Activated CD4-positive, alpha-beta T cell treated with anti-CD3 and anti-CD28 coated beads for 24 hours (primary cell): ENCODE measurements around the gene PYGM.
A peak's percentile ranks its signal among the peaks of the same experiment; 100 is the strongest.

Experiments used
- DNase-seq, 2 donors: peaks; one replicate each; pipeline ENCODE4 v3.0.0-alpha.2; 2020; ENCODE audit warnings: low read depth in 2 of 2

PYGM gene

DNA sequence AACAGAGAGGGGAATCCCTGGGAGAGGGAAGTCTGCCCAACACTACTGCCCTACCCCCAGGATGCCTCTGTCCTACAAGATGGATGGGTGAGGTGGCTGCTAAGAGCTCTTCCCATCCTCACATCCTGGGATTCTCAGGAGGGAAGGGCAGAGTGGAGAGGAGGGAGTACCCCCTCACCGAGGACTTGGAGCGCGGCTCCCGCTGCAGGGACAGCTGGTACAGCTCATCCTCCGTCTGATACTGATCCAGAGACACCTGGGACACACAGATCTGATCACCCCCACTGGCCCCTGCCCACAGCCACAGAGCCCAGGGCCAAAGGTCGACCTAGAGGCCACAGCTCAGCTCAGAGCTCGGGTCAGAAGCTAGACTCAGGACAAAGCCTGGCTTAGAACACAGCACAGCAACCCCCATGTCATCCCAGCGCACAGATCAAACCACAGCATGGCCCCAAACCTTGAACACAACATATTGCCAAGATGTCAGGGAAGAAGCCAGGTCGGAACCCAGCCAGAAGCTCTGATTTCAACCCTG, 24.0 kb downstream of the PYGM start:
- no peak for DNase-seq

GRCh38 chr11:64734811-64735724, 24.7 kb downstream of the PYGM start:
- no peak for DNase-seq

- no peak for DNase-seq
Measured at GRCh38 chr11:64731601-64732000, 28.2 kb downstream of the PYGM start.

GRCh38 chr11:64729851-64730382, 29.9 kb downstream of the PYGM start:
- no peak for DNase-seq

DNA sequence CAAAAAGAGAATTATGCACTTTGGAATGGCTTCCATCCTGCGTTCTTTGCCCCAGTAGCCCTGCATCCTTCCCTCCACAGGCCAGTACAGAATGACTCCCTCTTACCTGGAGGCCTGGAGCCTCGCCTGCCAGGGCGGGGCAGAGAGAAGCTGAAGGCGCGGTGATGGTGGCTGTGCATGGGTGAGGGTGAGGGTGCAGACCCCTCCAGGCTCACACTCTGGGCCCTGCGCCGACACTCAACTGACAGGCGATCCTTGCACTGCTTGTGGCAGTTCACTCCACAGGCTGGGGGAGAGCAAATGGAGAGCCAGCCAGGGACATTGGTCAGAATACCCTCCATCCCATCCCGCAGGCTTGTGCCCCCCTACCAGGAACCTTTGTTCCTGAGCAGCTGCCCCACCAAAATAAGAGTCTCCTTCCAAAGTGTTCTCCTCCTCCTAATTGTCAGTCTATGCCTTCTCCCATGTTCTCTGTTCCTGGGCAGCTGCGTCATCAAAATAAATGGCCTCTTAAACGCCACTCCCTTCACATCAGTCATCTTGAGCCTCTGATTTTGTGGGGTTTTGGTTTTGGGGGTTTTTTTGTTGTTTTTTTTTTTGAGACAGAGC, 30.9 kb downstream of the PYGM start:
- DNase-seq: no peak

GRCh38 chr11:64726867-64727530, 32.8 kb downstream of the PYGM start:
- DNase-seq: no peak

GRCh38 chr11:64726211-64726641, 33.5 kb downstream of the PYGM start:
- DNase-seq: no peak

GRCh38 chr11:64724863-64725532, 34.8 kb downstream of the PYGM start:
- no peak for DNase-seq

DNA sequence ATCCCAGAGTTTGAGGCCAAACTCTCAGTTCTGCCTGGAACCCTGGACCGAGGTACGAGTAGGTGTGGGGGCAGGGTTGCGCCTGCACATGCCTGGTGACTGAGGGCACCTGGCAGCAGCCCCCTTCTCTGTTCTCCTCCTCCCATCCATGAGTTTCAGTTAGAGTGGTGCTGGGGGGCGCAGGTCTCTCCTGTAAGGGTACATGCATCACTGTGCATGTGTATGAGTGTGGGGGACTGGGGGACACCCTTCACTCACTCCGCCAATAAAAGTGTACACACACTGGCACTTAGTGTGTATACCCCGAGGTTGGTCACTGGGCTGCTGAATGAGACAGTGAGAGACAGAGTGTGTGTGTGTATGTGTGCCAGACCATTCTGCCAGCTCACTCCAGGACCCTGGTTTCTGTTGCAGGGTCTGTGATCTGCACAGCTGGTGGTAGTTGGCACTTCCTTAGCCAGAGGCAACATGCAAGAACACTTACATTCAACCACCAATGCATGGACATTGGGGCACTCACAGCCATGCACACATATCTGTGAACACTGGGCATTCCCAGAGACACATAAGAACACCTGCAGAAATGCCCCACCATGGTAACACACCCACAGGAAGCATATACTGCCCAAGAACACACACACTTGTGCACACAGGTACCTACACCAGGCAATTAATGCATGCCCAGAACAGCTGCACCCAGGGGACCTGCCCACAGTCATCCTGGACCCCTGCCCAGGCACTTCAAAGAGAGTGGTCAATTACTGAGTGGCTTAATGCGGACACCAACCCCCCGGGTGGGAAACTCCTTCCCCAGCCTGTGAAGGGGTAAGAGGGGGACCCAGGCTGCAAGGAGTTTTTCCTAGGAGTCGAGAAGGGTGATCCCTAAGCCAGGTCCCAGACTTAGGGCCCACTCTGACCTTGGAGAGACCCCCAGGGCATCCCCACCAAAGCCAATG, 35.6 kb downstream of the PYGM start:
- no peak for DNase-seq

- DNase-seq: peak; percentile 78 to 82
Measured at GRCh38 chr11:64723117-64723906, 36.5 kb downstream of the PYGM start, which contains the start of gene NRXN2. TSS of gene NRXN2 (minus strand) at chr11:64723197. CDS start at chr11:64713699, 9,498 bp downstream.

DNA sequence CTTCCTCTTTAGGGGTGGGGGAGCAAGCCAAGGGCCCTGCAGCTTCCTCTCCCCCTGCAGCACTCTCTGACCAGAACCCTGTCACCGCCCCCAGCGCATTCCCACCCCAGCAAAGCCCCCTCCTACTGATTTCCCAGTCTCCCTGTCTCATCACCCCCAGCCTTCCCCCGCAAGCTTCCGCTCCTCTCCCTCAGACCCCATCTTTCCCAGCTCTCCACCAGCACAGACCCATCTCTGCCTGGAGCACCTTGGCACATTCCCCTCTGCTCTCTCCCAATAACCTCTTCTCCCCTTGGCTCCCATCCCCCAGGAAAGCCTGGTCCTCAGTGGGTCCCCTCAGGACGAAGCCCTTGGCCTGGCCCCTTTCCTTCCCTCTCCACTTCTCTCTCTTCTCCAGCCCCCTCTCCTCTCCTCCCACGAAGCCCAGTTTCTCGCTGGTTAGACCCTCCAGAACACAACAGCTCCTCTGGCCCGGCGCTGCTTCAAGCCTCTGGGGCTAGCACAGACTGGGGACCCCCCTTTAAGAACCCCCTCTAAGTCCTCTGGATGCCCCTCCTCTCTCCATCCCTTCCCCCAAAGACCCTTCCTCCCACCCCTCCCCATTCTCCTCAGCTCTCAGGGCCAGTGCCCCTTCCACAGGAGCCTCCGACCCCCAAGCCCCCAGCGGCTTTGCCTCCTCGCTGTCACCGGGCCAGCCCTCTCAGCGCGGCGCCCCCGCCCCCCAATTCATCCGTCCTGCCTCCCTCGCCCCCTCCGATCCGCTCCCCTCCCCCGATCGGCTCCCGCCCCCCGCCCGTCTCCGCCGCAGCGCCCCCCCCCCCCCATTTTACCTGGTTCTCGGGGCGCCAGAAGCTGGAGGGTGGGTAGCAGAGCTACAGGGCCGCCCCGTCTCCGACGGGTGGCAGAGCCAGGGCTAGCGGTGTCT, 37.4 kb downstream of the PYGM start:
- DNase-seq: no peak

- no peak for DNase-seq
Measured at GRCh38 chr11:64721359-64721699, 38.4 kb downstream of the PYGM start.

GRCh38 chr11:64720640-64721358, 39.0 kb downstream of the PYGM start:
- no peak for DNase-seq

DNA sequence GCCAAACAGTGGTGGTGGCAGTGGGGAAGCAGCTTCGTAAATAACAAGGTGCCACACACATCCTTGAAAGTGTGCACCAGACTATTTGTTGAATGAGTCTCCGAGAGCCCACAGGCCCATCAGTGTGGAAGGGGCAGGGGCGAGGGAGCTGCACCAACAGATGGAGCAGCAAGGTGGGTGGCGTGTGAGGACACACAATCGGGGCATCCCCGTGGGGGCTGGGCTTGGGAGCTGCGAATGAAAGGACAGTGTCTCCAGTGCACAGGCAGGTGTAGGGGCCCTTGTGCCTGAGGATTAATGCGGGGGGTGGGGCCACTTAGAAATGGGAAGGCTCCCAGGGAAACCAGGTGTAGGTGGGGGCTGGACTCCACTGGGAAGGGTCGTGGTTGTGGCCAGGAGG, 39.6 kb downstream of the PYGM start:
- DNase-seq: no peak

DNA sequence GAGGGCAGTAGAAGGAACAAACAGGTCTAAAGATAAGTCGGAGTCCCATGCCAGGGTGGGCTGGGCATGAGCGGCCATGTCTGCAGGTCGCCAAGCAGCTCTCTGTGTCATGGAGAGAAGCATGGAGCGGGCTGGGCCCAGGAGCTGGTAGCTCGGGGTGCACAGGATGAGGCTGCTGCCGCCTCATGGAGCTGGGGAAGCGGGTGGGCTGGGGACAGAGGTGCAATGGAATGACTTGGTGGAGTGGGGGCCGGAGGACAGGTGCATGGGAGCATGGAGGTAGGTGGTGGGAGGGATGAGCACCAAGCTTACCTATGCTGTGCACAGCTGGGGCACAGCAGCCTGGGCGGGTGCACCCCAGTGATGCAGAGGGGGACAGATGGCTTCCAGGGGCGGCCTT, 40.4 kb downstream of the PYGM start:
- no peak for DNase-seq

DNA sequence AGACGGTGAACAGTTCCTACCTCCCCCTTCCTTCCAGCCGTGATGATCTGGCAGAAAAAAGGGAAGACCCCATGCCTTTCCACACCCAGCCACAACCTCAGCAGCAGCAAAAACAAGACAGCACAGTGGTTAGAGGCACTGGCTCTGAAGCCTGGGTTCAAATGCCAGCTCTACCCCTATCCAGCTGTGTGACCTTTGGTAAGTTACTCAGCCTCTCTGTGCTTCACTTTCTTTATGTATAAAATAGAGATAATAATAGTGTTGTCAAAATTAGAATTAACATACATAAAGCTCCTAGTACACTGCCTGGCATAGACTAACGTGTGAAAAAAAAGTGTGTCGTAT, 41.0 kb downstream of the PYGM start:
- DNase-seq: no peak

DNA sequence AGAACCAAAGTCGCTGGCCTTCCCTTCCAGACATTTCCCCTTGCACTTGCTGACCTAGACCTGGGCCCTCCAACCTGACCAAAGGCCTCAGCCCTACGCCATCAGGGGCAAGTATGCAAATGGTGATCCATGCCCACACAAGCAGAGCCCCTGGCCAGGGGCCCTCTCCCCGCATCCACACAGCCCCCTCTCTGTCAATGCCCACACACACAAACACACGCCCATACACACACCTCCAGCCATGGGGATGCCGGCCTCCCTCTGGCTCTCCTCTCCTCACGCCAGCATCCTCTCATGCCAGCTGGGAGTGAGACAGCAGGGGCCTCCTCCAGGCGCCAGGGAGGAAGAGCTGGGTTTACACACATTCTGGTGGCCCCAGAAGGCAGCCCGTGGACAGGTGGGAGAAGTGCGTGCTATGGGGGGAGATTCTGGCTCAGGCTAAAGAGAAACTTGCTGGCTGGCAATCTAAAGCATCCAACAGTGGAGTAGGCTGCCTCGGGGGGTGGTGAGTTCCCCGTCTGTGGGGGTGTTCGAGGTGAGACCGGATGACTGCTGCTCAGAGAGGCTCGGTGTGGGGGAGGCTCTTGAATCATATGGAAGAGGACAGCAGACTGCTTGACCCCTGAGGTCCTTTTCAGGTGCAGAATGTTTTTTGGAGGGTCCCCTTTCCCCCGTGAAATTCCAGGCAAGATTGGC, 41.5 kb downstream of the PYGM start:
- no peak for DNase-seq

- no peak for DNase-seq
Measured at GRCh38 chr11:64717268-64717578, 42.6 kb downstream of the PYGM start.
